ENCODE data around the gene LRRC26.

DNA sequence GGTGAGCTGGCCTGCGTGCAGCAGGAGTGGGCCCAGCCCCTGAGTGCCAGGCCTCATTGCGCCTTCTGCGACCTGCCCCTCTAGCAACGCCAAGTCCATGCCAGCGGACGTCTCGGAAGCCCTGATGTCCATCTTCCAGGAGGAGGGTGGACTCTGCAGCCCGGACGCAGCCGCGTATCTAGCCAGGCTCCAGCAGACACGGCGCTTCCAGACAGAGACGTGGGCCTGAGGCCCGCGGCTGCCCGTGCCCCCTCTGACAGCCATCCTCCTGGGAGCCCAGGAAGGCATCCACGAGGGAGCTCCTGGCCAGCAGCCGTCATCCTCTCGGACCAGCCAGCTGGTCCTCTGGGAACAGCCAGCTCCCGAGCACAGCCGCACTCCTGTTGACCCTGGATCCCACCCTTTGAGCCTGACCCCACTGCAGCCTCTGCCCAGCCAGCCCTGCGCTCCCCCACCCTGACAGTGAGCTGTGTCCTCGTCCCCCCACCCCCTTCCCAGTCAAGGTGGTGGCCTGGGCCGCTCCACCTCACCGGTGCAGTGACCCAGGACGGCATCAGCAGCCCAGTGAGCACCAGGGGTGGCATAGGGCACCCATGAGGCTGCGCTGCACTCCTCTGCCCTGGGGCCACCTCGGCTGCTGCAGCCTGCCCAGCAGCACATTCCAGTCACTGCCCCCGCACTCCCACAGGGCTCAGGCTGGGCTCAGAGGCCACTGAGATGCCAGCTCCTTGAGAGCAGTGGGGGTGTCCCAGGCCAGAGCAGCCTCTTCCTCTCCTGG is 46.5 kb upstream of the LRRC26 start:
- TF ChIP-seq, protein P1, sequence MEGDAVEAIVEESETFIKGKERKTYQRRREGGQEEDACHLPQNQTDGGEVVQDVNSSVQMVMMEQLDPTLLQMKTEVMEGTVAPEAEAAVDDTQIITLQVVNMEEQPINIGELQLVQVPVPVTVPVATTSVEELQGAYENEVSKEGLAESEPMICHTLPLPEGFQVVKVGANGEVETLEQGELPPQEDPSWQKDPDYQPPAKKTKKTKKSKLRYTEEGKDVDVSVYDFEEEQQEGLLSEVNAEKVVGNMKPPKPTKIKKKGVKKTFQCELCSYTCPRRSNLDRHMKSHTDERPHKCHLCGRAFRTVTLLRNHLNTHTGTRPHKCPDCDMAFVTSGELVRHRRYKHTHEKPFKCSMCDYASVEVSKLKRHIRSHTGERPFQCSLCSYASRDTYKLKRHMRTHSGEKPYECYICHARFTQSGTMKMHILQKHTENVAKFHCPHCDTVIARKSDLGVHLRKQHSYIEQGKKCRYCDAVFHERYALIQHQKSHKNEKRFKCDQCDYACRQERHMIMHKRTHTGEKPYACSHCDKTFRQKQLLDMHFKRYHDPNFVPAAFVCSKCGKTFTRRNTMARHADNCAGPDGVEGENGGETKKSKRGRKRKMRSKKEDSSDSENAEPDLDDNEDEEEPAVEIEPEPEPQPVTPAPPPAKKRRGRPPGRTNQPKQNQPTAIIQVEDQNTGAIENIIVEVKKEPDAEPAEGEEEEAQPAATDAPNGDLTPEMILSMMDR (IDR thresholded peaks at IDR 0.05; ENCODE audit: borderline replicate concordance, extremely low read depth, low read length, poor library complexity, severe bottlenecking): no peak
- no peak for TF ChIP-seq EZH2 (IDR thresholded peaks at IDR 0.05; ENCODE audit: borderline replicate concordance, low read depth, low read length, severe bottlenecking)
